ENCODE measurements around the gene IGFBP1. TPM values are rescaled to one million over a fixed set of nuclear protein-coding genes. Genes with fewer than 3 reads are reported as not detected.

IGFBP1 gene
- polyA plus RNA-seq, 1 experiment, result not detected

DNA sequence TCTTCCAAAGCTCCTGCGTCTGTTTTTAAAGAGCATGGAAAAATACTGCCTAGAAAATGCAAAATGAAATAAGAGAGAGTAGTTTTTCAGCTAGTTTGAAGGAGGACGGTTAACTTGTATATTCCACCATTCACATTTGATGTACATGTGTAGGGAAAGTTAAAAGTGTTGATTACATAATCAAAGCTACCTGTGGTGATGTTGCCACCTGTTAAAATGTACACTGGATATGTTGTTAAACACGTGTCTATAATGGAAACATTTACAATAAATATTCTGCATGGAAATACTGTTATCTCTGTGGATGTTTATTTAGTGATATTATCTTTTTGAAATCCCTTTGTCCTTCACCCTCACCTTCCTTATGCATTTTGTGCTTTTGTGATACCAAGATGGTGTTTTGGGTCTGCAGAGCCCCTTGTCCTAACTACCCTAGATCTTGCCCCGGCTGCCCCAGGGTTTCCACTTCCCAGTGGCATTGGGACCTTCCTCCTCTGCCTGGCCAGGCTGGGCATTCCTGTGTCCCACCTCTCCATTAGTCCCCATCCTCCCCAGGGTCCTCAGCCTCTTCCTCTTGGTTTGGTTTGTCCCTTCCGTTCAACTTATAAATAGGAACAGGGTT is 5.2 kb downstream of the IGFBP1 start:
- ChIA-PET CTCF (interaction anchor here (0.6 to 3.9 kb wide), 7 partner anchors 9 to 1257 kb away, joined by 3 to 20 read pairs (median 3); partner anchors contain the start of gene IGFBP3), POLR2A (no interaction called here)
- TF ChIP-seq, protein P1, sequence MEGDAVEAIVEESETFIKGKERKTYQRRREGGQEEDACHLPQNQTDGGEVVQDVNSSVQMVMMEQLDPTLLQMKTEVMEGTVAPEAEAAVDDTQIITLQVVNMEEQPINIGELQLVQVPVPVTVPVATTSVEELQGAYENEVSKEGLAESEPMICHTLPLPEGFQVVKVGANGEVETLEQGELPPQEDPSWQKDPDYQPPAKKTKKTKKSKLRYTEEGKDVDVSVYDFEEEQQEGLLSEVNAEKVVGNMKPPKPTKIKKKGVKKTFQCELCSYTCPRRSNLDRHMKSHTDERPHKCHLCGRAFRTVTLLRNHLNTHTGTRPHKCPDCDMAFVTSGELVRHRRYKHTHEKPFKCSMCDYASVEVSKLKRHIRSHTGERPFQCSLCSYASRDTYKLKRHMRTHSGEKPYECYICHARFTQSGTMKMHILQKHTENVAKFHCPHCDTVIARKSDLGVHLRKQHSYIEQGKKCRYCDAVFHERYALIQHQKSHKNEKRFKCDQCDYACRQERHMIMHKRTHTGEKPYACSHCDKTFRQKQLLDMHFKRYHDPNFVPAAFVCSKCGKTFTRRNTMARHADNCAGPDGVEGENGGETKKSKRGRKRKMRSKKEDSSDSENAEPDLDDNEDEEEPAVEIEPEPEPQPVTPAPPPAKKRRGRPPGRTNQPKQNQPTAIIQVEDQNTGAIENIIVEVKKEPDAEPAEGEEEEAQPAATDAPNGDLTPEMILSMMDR (IDR thresholded peaks at IDR 0.05; ENCODE audit: insufficient read depth, low read depth, low read length), result no peak

GRCh38 chr7:45893996-45894664 is 5.8 kb downstream of the IGFBP1 start:
- Histone ChIP-seq H3K36me3 (ENCODE audit: control insufficient read depth, insufficient read depth, low read length) (no peaks in the 10 kb centered on the region), H3K27me3 (ENCODE audit: control insufficient read depth, insufficient read depth, low read length) (peaks cover 1% of the 10 kb centered on the region; the same call in 1 of the 2 replicates), H3K4me3 (ENCODE audit: low read depth, low read length) (no peak overlapping the region)
- TF ChIP-seq, protein P1 (IDR thresholded peaks at IDR 0.05; ENCODE audit: insufficient read depth, low read depth, low read length), result no peak
- POLR2A ChIA-PET, result no interaction called here
- no peak for DNase-seq (ENCODE audit: low read depth)
- CTCF ChIA-PET, result interaction anchor here (1.3 to 3.9 kb wide), 2 partner anchors 8 to 28 kb away, joined by 3 to 20 read pairs; partner anchors contain the start of gene IGFBP3

More for the DNA sequence above, 5.2 kb downstream of the IGFBP1 start:
- no peak overlapping the region for H3K4me3 ChIP-seq (ENCODE audit: low read depth, low read length)
- H3K27me3 ChIP-seq (ENCODE audit: control insufficient read depth, insufficient read depth, low read length), result peaks cover 1% of the 10 kb centered on the region; the same call in 1 of the 2 replicates
- no peak for DNase-seq (ENCODE audit: low read depth)
- H3K36me3 ChIP-seq (ENCODE audit: control insufficient read depth, insufficient read depth, low read length), result no peaks in the 10 kb centered on the region

DNA sequence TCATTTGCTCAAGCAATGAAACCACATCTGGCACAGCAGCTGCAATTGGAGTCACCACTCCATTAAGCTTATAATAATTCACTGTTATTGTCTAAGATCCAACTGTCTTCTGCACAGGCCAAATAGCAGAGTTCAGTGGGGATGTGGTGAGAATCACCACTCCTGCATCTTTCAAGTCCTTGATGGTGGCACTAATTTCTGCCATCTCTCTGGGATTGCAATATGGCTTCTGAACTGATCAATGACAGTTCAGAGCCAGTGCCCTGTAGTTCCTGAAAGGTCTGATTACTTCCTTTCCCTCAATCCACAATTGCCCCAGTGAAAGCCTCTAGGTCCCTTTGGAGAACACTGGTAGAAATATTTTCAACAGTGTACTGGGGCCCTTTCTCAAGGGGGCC is 6.4 kb downstream of the IGFBP1 start:
- no peak overlapping the region for H3K4me3 ChIP-seq (ENCODE audit: low read depth, low read length)
- CTCF ChIA-PET, result interaction anchor here (1.3 to 3.9 kb wide), 2 partner anchors 8 to 28 kb away, joined by 3 to 20 read pairs; partner anchors contain the start of gene IGFBP3

GRCh38 chr7:45897042-45897690 is 8.9 kb downstream of the IGFBP1 start:
- DNase-seq (ENCODE audit: low read depth), result no peak
- Histone ChIP-seq H3K4me3 (ENCODE audit: low read depth, low read length) (no peak overlapping the region), H3K36me3 (ENCODE audit: control insufficient read depth, insufficient read depth, low read length) (no peaks in the 10 kb centered on the region), H3K27me3 (ENCODE audit: control insufficient read depth, insufficient read depth, low read length) (peaks cover 1% of the 10 kb centered on the region; the same call in 1 of the 2 replicates)
- TF ChIP-seq, protein P1 (IDR thresholded peaks at IDR 0.05; ENCODE audit: insufficient read depth, low read depth, low read length), result no peak
- POLR2A ChIA-PET, result no interaction called here
- CTCF ChIA-PET, result interaction anchor here (2.0 to 2.1 kb wide), 2 partner anchors 26 to 1284 kb away, joined by 5 to 6 read pairs; no protein-coding TSS in a partner anchor

More for the DNA sequence above, 6.4 kb downstream of the IGFBP1 start:
- Histone ChIP-seq H3K27me3 (ENCODE audit: control insufficient read depth, insufficient read depth, low read length) (peaks cover 1% of the 10 kb centered on the region; the same call in 1 of the 2 replicates), H3K36me3 (ENCODE audit: control insufficient read depth, insufficient read depth, low read length) (no peaks in the 10 kb centered on the region)
- POLR2A ChIA-PET, result no interaction called here
- TF ChIP-seq, protein P1 (IDR thresholded peaks at IDR 0.05; ENCODE audit: insufficient read depth, low read depth, low read length), result no peak
- no peak for DNase-seq (ENCODE audit: low read depth)

GRCh38 chr7:45898222-45898621 is 9.9 kb downstream of the IGFBP1 start:
- CTCF ChIA-PET, result interaction anchor here (1.0 to 2.1 kb wide), 4 partner anchors 8 to 1283 kb away, joined by 3 to 6 read pairs (median 4); no protein-coding TSS in a partner anchor
- no peak overlapping the region for H3K4me3 ChIP-seq (ENCODE audit: low read depth, low read length)

More at GRCh38 chr7:45898222-45898621, 9.9 kb downstream of the IGFBP1 start:
- no peak for DNase-seq (ENCODE audit: low read depth)
- TF ChIP-seq, protein P1 (IDR thresholded peaks at IDR 0.05; ENCODE audit: insufficient read depth, low read depth, low read length), result no peak
- Histone ChIP-seq H3K27me3 (ENCODE audit: control insufficient read depth, insufficient read depth, low read length) (no peaks in the 10 kb centered on the region; the same call in 1 of the 2 replicates), H3K36me3 (ENCODE audit: control insufficient read depth, insufficient read depth, low read length) (no peaks in the 10 kb centered on the region)
- POLR2A ChIA-PET, result no interaction called here
